GM21526 (cell line): Measurements from ENCODE around the gene NDUFAF7.
A peak's percentile ranks its signal among the peaks of the same experiment; 100 is the strongest.
"Not testable (repeated sequence)": the region's sequence is repeated elsewhere in the genome, so short reads cannot be mapped to it uniquely, and the experiment has no call there.

ENCODE experiments used
- ATAC-seq: cut with Tn5 transposase; IDR thresholded peaks from one replicate; pipeline ENCODE4 v1.9.1; 2021; ENCODE audit warnings: moderate library complexity; ENCODE audit not compliant: unreplicated experiment, low FRiP score

Gene NDUFAF7

GRCh38 chr2:37211939-37212338 lies 19.5 kb upstream of the NDUFAF7 start:
- no peak for ATAC-seq

DNA sequence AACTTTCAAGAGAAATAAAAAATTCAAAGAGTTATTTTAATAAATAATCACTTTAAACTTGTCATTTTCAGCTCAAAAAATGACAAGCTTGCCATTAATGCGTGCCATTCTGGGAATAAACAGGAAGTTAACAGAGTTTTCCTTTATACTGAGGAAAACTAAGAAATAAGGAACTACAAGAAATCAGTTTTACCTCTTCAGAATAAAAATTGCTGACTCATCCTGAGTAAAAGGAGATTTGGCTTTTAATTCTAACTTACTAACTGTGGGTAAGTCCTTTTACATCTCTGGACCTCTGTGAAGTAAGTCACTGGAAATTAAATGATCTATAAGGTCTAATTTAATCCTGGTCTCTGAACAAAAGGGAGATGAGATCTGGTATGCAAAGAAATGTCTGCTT lies 16.2 kb upstream of the NDUFAF7 start:
- ATAC-seq = no peak

DNA sequence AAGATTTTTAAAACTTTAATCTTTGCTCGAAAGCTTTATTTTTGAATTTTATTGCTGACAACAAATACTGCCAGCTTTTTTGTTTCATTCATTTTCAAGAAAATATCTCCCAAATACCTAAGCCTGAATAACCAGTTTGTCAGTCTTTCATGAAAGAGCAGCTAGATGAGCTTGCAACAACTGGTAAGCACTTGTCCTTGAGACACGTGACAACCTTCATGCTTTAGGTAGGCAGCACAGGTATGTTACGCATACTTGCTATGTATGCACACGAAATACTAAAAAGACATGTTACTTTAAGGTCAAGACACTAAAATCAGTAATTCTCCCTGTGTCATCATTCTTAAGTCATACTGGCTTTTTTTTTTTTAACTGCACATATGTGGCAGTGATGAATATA lies 12.4 kb upstream of the NDUFAF7 start:
- no peak for ATAC-seq

- ATAC-seq = no peak
Measured at GRCh38 chr2:37223131-37223530, 8.3 kb upstream of the NDUFAF7 start.

GRCh38 chr2:37224063-37224462 lies 7.4 kb upstream of the NDUFAF7 start:
- no peak for ATAC-seq

DNA sequence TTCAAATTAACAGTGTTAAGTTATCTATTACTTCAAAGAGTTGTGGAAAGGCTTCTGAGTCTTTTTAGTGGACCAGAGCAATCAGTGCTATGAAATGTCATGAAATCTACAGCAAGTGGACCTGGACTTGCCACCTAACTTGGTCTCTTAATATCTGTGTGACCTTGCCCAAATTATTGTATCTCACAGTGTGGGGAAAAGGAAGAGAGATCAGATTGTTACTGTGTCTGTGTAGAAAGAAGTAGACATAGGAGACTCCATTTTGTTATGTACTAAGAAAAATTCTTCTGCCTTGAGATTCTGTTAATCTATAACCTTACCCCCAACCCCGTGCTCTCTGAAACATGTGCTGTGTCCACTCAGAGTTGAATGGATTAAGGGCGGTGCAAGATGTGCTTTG lies 6.3 kb upstream of the NDUFAF7 start:
- ATAC-seq = not testable (repeated sequence)

DNA sequence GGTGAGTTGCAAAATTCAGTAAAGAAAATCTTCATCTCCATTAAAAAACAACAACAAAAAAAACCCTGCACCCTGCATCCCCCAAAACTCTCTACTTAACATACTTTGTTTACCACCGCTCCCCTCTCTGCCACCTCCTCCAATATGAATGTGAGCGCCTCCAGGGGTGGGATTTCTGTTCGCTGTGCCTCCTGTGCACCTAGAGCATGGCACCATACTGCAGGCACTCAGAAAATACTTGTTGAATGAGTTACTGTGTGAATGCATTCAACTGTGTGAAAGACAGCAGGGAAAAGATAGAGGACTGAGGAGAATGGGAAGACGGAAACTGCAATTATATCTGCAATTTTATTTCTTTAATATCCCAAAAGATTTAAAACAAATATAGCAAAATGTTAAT lies 4.6 kb upstream of the NDUFAF7 start:
- ATAC-seq = no peak

DNA sequence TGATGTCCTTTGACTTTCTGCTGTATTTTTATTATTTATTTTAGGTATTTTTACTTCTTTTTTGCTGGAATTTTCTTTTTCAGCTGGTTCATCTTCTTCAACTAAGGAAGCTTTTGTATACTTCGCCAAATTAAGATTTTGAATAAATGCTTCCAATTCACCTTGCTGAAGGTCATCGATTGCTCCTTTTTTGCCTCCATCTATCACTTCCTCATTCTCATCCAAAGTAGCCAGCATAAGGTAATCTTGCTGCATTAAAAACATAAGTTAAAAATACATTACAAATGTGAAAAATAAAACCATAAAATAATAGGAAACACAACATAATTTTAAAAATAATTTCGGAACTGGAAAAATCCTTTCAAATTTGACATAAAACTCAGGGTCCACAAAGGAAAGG lies 2.7 kb upstream of the NDUFAF7 start:
- no peak for ATAC-seq

DNA sequence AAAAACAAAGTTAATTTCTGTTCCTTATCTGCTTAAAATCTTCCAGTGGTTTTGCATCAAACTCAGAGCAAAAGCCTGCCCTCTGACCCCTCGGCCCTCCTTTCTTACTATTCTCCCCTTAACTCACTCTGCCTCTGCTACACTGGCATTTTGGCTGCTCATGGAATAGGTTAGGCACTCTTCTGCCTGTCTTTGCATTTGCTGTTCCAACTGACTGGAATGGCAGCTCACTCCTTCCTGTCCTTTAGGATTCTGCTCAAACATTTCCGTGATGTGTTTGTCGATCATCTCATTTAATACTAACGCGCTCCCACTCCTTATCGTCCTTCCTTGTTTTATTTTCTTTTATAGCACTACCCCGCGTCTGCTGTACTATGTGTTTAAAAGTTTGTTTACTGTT lies 877 bp upstream of the NDUFAF7 start:
- no peak for ATAC-seq

GRCh38 chr2:37232131-37232933 lies 874 bp downstream of the NDUFAF7 start:
- no peak for ATAC-seq

DNA sequence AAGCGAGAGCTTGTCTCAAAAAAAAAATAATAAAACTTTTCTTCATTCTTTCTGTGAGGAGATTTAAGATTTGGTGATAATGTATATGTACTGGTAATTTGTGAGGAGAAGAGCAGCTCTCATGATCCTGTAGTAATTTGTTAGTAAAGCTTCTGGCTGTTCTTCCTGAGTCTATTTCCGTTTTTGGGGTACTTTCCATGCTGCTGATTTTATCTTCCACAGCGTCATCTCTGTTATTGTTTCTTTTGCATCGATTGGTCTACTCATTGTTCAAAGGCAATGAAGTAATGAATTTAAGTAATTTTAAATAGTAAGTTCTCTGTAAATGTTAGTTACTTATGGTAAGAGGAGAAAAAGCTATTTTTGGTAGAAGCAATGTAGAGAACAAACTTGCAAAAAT lies 12.0 kb downstream of the NDUFAF7 start:
- no peak for ATAC-seq

DNA sequence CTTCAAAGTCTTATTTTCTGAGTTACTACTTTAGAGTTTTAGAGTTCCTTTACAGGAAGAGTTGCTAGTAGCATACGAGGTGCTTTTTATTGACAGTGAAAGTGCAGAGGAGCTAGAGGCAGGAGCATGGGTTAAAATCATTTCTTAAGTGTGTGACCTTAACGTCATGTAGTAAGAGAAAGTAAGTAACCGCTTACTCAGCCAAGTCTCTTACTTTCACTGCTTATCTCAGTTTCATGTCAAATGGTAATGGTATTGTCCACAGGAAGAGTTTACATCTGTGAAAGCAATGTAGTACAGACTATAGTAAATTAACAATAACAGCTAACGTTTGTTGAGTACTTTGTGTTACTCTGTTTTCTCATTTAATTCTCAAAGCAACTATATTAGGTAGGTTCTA lies 12.6 kb downstream of the NDUFAF7 start:
- ATAC-seq = peak; percentile 92

- ATAC-seq = no peak
Measured at GRCh38 chr2:37244755-37245154, 13.3 kb downstream of the NDUFAF7 start.

DNA sequence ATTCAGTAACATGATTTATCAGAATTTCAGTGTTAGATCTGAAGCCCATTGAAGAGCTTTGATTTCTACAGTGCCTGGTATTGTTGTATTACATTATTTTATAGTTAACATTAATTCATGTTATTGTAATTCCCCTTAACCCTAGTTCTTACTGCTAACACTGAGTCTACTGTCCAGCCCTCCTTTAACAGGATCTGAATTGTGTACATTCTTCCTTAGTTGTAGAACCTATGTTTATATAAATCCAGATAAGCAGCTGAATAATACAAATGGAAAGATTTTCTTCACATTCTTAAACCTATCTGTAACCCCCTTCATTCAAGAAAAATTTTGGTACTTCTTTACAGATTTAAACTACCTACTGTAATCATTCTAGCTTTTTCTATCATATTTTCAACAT lies 14.7 kb downstream of the NDUFAF7 start:
- no peak for ATAC-seq

- no peak for ATAC-seq
Measured at GRCh38 chr2:37250869-37251740, 19.6 kb downstream of the NDUFAF7 start.

DNA sequence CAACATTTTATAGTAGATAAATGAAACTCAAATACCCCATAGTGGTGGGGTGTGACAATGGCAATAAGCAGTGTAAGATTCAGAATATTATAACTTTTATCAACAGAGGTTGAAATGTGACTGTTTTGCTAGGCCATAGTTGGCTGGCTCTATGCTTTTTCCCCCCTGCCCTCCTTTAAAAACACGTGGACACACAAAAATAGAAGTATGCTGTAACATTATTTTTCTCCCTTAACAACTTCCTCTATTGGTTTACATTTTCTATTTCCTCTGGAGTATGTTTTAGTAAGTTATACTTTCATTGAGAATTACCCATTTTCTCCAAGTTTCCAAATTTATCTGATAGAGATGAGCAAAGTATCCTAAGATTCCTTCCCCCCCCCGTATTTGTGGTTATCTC lies 31.1 kb downstream of the NDUFAF7 start:
- ATAC-seq = no peak

DNA sequence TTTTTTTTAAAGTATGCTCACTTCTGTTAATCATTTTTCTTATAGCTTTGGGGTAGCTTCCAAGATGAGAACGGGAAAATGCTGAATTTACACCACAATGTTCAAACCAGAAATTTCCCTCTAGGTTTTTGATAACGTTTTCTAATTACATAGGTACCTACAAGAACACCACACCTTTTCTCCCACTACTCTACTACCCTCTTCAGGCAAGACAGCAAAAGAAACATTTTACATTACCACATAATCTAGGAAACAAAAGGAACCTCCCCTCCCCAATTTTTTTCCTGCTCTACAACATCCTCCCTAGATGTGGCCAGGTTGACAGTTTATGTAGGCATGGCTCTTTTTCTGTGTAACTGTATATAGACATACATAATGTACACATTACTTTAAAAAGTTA lies 32.4 kb downstream of the NDUFAF7 start:
- no peak for ATAC-seq

DNA sequence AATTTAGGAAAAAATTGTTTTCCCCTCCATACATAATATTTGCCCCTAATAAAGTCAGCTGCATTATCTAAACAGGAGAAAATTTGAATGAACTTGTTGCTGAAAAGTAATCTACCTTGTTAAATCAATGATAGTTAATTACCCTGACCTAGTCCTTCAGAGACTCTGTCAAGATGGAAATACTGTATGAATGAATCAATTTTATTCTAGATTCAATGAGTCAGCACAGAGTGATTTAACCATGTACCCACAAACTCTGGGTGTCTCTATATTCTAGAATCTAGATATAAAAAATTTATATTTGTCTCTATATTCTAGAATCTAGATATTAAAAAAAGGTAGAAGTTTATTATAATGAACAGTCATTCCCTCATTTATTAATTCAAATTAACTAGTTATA lies 36.2 kb downstream of the NDUFAF7 start:
- no peak for ATAC-seq

DNA sequence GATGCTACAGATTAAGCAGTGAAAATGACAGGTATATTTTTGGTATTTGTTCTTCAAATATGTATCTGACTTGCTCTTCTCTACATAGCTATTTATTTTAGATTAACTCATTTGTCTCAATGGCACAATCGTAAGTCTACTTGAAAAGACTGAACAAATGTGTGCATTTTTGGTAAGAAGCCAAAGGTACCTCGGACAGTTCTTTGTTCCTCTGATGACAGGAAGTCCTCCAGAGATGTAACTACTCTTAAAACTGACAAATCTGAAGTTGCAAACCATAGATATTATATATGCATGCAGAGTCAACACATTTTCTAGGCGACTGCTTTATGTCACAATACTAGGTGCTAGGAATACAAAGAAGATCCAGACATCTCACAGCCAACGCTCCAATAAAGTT lies 36.7 kb downstream of the NDUFAF7 start:
- no peak for ATAC-seq

GRCh38 chr2:37271376-37272067 lies 40.1 kb downstream of the NDUFAF7 start:
- no peak for ATAC-seq

GRCh38 chr2:37274359-37274965 lies 43.0 kb downstream of the NDUFAF7 start:
- no peak for ATAC-seq
